ENCODE measurements around the gene GLRA1.
"Not testable (repeated sequence)": the region's sequence is repeated elsewhere in the genome, so short reads cannot be mapped to it uniquely, and the experiment has no call there.

The GLRA1 gene

DNA sequence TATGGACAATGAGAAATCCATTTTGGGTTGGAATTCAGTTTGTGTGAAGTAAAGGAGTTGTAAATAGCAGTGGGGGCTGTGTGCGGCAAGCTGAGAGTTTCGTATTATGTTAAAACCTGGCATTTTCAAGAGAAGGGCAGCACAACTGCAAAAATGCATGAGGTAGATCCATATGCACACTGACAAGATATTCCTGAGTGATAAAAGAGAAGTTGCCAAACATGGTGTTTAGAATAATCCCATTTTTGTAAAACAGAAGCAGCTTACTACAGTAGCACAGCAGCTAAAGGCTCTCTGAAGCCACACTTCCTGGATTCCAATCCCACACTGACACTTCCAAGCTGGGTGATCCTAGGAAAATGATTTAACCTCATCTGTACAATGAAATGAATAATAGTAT, 11.2 kb downstream of the GLRA1 start:
- no peak for DNase-seq

DNA sequence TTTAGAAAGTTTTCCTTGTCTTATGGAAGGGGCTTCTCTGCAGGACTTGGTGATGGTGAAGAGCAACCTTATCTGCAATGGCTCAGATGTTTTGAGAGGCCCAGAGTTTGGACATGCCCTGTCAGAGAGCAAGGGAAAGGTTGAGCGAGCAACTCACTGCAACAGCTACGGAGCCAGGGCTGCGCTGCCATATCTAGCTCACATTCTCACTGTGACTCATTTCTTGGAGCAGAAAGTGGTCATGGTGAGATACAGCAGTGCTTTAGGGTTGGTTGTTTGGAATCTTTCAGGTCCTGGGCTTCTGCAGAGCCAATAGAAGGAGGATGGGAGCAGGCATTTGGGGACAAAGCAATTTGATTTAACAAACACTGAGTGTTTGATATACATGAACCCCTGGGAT, 12.3 kb downstream of the GLRA1 start:
- no peak for DNase-seq

DNA sequence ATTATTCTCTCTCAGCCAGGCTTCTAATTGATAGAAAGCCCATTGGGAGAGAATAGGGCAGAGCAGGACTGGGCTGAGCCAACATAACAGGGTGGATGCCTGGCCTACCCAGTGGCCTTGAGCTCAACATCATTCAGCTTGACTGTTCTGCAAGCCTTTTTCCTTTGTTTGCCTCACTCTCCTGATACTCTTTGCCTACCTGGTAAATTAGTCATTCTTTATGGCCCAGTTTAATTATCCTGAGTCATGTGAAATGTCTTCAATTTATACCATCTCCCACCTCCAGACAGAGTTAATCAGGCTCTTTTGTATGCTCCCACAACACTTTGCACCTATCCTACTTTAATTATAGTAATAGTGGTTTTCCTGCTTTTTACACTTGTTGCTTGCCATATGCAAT, 13.6 kb downstream of the GLRA1 start:
- no peak for DNase-seq

DNA sequence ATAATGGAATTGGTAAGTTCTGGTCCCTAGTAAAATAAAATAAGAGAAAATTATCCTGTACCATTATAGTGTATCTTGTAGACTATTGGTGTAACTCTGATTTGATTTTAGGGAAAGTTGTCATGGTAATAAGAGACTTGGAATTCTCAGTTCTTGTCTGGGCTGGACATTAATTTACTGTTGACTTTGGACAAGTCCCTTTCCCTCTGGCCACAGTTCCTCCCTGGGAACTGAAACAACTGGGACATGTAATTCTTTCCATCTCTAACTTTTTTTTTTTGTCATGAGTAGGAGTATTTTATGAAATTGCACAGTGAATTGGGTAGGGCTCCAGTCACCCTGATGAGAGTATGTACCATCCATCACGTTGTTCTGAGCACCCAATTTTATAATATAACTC, 15.0 kb downstream of the GLRA1 start:
- no peak for DNase-seq

DNA sequence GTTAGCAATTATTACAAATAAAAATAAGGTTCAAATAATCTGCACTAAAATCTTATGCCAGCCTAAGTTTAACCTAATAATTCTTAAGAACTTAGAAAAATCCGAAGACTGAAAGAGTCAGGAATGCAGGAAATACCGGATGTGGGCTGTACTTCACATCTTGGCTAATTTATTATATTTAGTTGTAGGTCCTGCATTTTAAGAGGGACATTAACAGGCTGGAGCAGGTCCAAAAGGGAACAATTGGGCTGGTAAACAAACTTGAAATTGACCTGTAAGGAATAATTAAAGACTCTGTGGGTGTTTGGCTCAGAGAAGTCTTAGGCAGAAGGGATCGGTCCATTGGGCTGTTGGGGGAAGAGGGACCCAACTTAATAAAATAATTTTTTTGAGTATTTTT, 18.4 kb downstream of the GLRA1 start:
- DNase-seq: no peak

DNA sequence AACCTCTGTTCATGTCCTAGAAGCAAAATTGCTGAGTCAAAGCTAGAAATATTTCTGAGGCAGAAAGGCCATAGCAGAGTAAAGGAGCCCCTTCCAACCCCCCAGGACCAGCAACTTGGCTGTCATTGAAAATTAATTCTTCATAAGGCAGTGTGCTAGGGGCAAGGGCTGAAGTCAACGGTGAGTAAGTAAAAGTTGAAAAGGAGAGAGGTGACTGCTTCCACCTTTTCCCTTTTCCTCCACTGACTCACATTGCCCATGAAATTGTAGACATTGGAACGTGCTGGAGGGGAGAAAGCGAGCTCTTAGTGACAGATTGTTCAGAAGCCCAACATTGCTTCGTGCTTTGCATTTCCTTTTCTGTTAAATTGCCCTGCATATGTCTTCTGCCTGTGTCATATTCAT, 19.1 kb downstream of the GLRA1 start:
- no peak for DNase-seq

DNA sequence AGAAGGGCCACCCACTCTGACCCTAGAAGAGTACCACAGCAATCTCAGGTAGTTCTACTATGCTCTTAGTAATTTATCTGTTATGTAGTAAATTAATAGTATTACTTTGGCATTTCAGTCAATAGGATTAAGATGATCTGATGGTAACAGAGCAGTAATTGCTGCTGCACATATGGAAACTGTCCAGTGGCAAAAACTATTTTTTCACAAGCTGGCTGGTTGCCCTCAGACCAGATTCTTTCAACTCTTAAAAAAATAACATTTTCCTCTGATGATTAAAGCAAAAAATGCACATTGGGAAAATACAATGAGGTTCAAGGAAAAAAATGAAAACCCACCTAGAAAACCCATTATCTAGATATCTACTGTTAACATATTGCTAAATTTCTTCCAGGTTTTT, 19.7 kb downstream of the GLRA1 start:
- no peak for DNase-seq

DNA sequence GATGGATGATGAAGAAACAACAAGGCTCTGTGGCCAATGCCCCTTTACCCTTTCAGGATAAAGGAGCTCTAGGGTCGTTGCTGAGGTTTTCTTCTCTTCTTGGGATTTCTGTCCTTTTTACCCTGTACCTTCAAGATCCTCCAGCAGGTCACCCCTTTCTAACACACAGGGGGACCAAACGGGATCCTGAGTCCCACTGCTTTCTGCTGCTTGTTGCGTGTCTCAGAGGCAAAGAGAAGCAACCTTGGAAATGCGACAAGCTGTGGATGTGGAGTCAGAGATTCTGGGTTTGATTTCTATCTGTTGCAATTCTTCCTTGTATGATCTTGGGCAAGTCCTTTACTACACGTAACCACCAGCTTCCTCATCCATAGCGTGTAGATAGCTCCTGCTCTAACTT, 20.5 kb downstream of the GLRA1 start:
- no peak for DNase-seq

DNA sequence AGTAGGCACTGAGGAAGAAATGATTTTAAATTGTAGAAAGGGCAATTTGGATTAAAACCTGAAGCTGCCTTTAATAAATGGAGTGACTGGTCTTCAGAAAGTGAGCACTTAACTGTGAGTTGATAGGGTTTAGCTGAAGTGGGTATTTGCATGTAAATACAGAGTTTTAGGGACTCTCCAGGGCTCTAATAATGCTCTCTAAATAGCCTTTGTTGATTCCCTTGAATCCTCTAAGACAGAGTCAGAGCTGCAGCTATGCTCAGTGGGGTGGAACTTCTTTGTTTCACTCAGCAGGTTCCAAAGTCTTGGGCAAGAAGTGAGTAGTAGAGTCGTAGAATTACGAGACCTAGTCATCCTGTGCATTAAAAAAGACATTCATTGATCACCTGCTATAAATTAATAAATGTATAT, 21.4 kb downstream of the GLRA1 start:
- DNase-seq: no peak

DNA sequence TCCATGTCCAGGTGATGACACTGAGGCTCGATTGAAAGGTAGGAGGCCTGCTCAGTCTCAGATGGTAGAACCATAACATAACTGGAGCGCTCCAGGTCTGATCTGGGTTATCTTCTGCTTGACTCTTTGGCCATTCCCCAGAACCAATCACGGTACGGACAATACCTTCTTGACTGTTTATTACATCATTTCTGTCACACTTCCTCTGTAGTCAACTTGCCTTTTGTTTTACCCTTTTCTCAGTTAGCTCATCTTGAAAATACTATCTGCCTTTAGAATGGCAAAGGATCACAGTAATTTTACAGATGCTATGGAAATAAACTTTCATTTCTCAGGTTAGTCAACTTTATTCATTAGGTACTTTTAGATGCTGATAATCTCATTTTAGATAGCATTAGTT, 22.4 kb downstream of the GLRA1 start:
- DNase-seq: no peak

DNA sequence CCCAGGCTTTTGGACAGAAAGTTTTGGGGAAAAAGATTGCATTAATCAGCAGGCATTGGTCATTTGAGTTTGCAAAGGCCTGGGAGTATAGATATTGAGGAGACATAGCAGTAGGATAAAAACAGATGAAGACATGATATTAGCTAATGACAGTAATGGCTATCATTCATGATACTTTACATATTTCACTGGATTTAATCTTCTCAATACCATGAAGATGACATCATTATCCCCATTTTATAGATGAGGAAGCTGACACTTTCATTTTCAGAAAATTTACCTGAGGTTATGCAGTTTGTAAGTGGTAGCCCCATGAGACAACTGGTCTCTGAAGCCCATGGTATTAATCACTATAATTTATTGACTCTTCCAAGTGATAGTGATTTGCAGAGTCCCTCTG, 23.0 kb downstream of the GLRA1 start:
- DNase-seq: no peak

DNA sequence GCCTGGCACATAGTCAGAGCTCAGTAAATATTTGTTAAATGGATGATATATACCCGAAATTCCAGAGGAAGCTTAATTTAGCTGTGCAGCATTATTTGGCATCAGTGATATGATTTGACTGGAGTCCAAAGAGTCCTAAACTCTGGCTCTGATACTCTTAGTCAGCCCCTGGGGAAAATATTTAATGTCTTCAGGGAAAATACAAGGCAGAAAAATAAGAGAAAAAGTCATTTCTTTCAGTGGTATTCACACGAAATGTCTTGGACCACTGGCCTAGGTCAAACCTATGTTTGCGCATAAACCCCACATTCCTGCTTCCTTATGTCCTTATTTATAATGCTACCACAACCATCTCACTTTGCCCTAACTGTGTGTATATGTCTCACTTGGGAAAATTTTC, 23.8 kb downstream of the GLRA1 start:
- no peak for DNase-seq

DNA sequence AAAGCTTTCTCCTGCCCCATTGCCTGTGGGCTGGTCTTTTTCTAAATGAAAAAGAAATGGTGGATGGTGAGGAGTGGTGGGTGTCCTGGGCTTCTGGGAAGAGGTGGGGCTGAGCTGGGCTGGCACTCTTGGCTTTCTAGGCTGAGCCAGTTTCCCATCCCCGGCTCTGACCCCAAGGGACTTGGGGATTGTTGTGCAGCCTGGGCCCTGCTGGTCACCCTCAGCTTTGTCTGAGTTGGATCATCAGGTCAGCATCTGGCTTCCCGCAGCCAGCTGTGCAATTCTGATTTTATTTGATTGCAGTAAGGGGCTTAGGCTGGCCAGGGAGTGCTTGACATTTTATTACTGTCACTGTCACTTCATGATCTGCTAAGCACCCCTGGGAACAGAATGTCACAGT, 25.3 kb downstream of the GLRA1 start:
- DNase-seq: no peak

DNA sequence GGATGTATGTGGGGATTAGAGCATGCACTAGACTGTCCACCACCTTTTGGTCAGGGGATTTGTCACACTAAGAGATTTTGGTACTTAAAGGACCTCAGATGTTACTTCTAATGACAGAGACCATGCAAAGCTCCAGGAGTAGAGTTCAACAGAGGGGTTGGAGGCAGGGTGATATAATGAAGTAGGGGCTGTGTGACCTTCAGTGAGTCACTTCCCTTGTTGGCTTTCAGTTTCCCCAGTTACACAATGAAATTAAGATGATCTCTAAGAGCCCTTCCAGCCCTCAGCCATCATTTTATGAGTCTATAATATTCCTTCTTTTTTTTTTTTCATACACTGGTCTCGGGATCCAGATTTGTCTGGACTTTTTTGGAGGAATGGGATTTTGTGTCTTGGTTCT, 26.8 kb downstream of the GLRA1 start:
- peak; percentile 6 for DNase-seq

DNA sequence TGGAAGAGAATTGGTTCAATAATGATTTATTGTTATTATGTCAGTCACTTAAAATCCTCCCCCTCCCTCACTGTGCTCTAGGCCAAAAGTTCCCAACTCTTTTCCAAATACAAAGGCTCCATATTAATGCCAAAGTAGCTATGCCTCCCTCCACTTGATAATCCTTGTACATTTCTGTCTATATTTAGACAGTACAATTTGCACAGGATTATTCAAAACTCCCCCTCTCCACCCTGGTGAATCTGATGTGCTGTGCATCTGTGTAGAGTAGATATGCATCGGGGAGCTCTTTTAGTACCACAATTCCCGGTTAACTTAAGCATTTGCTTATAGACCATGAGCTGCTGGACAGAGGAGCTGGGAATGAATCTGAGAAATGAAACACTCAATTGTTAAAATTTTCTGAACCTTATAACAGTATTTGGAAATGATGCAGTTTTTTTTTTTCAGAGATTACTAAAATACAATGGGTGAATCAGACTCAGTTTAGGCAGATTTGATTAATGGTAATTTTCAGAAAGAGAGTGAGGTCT, 27.6 kb downstream of the GLRA1 start:
- no peak for DNase-seq

DNA sequence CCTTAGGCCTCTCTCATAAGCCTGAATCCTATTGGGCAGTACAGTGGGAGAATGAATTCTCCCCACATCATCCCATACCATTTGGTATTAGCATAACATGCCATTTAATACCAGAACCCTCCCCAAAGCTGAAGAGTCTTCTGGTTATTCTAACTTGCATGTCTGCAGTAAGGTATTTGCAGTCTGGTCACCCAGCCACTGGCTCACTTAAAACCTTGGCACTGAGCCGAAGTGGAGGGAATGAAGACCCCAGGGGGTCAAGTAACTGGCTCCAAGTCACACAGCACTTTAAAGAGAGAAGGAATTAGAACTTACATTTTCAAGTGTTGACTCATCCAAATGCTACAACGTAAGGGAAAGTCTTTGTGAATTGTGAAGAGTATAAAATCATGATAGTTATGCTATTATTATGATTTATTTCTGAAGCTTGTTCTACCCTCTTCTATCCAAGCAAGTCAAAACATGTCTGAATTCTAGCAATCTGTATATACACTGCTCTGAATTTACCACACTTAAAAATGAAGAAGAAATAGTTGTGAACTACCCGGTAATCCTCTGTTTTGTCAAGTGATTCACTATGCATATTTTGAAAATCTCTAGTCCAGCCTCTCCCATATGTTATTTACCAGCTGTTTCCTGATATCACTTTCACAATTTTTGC, 28.5 kb downstream of the GLRA1 start:
- DNase-seq: no peak

DNA sequence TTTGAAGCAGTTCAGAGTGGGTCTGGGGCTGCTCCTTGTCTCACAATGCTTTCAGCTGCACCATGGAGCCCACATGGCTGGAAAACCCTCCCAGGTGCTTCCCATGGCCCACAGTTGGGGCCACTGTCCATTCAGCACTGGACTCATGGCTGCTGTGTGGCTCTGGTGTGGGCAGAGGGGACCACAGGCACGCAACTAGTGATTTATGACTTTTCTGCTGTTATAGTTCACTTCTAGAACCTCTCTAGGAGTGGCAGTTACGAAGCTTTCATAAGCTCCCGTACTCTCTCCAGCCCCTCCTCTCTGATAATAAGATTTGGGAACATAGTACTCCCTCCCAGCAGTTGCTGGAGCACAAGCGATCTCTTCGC, 29.0 kb downstream of the GLRA1 start:
- no peak for DNase-seq

DNA sequence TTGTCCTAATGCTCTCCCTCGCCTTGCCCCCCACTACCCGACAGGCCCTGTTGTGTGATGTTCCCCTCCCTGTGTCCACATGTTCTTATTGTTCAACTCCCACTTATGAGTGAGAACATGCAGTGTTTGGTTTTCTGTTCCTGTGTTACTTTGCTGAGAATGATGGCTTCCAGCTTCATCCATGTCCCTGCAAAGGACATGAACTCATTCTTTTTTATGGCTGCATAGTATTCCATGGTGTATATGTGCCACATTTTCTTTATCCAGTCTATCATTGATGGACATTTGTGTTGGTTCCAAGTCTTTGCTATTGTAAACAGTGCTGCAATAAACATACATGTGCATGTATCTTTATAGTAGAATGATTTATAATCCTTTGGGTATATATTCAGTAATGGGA, 31.2 kb downstream of the GLRA1 start:
- not testable (repeated sequence) for DNase-seq

DNA sequence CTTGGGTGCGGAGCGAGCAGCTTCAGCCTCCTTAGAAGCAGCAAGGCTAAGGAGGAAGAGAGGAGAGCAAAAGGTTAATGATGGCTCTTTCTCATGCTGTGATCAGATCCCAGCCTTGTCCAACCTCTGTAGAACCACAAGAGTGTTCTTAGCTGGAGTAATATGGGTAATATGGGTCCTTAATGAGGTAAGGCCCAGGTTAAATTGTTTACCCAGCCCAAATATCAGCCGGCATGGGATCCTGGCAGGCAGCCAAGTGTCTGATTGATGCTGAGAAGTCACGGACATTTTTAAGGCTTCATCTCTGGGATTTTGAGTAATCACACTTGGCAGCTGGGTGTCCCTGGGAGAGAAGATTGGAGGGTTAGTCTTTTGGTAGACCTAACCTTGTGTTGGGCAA, 32.3 kb downstream of the GLRA1 start:
- DNase-seq: no peak

DNA sequence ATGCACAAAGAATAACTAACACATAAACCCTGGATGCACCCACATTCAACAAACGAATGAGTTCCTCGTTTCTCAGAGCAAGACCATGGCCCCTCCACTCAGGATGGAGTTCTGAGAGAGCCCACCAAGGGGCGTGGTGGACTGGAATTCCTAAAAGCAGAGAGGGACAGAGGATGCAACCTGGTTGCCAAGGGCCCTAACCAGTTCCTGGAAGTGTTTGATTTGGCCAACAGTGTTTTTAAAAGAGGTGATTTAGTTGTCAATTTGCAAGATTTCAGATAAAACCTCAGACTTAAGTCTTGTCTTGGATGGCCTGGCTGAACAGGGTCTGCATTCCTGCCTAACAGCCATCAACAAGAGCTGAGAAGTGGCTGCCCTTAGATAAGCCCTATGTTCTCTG, 34.4 kb downstream of the GLRA1 start:
- DNase-seq: no peak

DNA sequence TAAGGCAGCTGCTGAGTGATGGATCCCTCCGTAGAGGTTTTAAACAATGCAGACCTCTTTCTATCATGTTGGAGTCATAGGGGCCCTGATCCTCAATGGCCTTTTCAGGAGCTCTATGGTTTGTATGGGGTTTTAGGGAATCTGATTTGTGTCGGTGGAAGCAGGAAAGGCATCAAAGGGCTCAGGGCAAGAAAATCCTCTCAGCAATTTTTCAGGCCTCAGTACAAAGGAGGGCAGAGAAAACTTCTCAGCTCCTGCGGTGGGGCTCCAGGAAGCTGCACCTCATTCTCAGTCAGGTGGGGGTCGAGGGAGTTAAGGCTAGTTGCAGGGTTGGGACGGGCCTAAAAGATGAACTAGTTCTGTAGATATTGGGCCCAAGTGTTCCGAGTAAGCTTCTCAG, 35.0 kb downstream of the GLRA1 start:
- no peak for DNase-seq

DNA sequence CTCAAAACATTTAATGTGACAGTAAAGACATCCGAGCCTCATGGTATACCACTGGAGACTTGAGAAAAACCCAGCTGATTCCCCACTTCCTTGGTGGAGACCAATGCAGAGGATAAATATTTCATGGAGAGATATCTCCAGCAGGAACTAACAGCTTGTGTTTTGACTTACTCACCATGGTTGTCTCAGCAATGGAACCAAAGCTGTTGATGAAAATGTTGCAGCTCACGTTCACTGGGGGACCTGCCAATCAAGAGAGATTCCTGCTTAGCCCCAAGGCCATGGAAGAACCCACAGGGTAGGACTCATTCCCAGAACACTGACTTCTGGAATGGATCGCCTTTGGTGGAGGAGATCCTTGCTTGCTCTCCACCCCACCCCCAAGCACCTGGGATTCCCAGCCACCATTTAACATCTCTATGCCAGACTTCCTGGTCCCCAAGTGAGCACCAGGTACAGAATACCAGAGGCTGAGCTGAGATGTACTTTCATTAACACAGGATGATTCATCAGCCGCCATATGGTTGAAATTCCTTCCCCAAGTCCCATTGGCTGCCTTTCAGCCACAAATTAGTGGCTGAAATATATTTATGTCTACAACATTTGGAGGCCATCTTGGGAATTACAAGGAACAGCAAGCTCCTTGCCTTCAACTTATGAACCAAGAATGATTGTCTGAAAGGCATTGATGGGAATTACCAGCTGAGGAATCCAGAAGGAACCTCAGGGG, 37.9 kb downstream of the GLRA1 start:
- no peak for DNase-seq

DNA sequence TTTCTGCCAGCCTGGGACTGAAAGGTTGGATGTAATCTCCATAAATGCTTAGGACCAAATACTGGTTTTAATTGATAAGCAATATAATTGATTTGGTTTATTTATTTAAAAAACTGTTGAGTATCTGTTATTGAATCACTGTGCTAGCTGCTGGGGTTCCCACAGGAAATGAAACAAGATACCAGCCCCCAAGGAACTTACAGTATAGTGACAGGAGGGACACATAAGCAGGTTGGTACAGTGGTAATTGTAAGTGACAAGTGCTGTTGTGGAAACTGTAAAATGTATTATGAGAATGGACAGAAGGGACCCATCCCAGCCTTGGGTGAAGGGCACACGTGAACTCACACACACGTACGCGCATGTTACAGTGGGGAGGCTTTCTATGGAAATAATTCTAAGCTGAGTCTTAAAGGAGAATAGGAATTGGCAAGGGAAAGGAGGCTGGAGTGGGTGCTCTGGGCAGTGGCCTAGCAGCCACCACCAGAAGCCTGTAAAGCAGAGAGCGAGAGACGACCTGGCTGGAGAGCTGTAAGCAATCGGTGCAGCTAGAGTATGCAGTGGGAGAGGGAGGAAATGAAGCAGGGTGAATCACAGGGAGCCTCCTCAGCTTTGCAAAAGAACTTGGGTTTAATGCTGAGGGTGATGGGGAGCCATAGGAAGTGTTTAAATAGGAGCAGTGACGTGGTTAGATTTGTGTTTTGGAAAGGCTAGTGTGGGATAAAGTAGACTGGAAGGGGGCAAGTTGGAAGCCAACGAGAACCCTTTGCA, 39.3 kb downstream of the GLRA1 start:
- no peak for DNase-seq

DNA sequence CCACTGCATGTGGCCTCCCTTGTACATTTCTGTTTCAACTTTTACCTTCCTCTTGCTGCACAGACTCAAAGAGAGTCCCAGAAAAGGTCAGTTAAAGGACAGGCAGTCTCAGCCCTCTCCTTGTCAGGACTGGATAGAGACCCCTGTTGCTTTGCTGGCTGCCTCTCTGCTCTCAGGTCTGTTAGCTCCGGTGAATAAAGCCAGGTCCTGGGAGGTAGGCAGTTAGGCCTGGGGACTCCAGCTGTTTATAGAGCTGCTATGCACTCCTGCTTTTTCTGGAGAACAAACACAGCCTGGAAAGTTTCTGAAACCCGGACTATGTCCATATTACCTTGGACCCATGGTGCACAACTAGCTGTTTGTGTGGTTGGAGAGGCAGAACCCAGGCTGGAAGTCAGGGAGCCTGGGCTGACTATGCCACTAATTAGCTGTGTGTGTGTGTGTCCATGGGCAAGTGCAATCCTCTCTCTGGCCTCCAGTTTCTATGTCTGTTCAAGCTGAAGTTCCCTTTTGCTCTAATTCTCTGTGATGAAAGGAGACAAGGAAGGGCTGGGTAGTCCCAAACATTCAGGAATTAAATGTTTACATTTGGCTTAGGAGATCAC, 42.9 kb downstream of the GLRA1 start:
- no peak for DNase-seq
